NCI-H82 (cell line): ENCODE results near the gene ARAP2.

Experiments
- DNase-seq: peaks from one replicate; lab custom pipeline; 2025; lab: John Stamatoyannopoulos, UW

The ARAP2 gene

GRCh38 chr4:36180206-36180605 is 64.1 kb downstream of the ARAP2 start:
- no peak for DNase-seq

DNA sequence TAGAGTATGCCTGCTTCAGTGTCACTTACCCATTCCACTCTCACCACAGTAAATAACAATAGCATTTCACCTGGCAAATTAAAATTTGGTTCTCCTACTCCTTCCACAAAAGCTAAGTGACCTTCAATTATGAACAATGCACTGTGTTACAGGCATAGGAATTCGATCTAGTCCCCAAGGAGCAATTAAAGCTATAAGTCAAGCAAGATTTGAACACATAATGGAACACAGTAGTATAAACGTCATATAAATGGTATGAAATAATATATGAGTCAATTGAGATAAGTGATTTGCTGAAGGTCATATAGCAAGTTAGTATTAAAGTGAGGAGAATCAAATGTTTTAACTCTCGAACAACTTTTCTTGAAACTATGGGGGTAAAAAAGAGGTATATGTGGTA is 65.8 kb downstream of the ARAP2 start:
- DNase-seq: no peak

- DNase-seq: no peak
These were observed 66.4 kb downstream of the ARAP2 start for GRCh38 chr4:36177946-36178345.

GRCh38 chr4:36174570-36174969 is 69.7 kb downstream of the ARAP2 start:
- no peak for DNase-seq

GRCh38 chr4:36173905-36174304 is 70.4 kb downstream of the ARAP2 start:
- no peak for DNase-seq

DNA sequence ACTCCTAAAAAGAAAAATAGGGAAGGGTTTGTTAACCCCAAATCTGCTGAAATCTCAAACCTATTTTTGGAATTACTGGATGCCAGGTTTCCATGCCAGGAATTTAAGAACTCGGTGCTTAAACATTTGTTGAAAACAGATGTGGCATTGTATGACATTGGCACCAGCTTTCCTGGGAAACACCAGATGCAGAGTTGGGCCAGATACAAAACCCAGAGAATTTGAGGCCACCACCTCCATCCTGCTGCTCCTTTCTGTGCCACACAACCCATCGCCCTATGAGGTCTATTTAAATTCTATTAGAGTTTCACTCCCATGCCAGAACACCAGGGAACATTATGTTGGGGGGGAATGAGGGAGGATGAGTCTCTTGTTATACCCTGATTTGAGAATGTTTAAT is 71.7 kb downstream of the ARAP2 start:
- DNase-seq: no peak

GRCh38 chr4:36168127-36168878 is 76.0 kb downstream of the ARAP2 start:
- no peak for DNase-seq

GRCh38 chr4:36165631-36166005 is 78.7 kb downstream of the ARAP2 start:
- DNase-seq: no peak

DNA sequence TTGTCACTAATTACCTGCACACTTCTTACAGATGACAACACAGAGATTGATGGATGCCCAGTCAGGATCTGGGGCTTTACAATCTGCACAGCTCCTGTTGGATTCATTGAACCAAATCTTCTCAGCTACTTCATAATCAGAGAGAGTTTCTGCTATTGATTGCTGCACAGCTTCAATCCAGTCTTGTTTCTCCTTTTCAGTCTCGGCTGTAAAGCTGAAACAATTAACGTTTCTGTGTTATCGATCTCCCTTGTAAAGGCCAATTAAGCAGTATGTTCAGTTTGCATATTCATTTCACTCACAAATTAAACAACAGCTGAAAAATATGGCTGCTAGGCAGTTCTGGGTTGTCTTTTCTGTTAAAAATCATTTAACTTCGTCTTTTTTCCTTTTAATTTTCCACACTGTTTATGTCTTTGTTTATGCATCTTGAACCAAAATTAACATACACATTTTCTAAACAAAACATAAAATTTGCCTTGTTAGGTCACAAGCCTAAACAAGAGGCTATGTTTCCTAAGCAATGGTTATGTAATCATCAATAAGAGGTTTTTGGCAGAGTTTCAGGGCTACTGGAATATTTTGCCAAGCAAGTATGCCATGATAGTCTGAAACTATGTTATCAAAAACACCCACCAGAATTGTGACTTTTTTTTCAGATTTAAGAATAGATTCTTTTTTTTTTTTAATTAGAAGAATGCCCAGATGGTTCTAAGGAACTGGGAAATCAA is 79.2 kb downstream of the ARAP2 start:
- no peak for DNase-seq

DNA sequence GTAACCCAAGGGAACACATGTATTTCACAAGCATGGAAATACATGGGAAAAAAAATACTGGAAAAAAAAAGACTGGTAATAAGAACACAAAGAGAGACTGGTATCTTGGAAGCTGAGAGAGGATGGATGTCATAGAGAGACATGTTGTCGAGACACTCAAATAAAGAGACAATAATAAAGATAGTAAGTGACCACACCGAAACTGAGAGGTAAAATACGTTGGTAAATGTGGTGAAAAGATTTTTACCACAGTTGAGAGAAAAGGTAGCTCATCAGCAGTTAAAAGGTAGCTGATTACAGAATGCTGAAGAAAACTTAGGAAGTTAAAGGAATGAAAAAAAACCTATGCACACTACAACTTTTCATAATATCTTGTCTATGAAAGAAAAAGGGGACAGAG is 81.1 kb downstream of the ARAP2 start:
- no peak for DNase-seq

DNA sequence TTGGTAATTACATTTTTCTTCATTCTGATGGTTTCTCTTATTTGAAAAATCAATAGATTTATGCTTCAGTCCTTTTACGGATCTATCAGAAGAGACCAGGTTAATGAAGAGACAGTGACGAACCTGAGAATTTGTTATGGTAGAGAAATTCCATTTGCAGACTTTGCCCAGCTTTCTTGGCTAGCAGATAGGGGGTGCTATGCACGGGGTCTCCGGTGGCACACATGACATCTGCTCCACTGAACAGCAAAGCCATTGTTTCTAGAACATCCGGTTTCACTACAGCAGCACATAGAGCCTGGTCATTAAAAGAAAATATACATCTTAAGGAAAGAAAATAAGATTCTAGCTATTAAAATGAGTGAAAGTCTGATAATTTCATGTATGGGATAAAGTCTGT is 85.1 kb downstream of the ARAP2 start:
- peak; percentile 11 for DNase-seq

DNA sequence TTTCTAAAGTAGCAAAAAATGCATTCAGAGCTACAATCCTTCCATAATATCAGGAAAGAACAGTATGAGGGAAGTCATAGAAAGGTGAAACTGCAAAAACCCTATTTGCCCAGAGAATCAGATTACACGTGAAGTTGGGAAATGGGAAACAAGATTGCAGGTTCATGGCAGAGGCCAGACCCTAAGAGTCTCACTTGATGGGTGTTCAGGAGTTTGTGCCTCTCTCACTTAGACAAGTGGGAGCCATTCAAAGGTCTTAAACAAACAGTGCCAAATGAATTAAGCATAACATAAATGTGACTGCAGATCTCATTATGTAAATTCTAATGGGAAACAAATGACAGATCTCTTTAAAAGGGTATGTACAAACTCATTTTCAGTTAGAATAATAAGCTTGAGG is 91.6 kb downstream of the ARAP2 start:
- no peak for DNase-seq

DNA sequence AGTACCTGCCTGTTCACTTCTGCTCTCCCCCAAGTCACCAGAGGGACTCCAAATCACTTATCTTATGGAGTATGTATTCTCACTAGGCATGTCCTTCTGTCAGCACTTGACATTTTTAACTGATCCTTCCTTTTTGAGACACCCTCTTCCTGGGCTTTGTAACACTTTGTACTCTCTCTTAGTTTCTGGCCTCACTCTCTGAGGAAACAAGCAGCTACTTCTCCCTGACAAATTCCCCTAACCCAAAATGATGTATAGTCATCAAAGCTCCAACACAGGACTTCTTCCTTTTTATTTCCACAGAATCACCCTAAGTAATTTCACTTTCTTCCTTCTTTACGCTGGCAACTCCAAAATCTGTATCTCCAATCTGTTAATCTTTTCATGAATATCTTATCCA is 101.8 kb downstream of the ARAP2 start:
- DNase-seq: no peak

DNA sequence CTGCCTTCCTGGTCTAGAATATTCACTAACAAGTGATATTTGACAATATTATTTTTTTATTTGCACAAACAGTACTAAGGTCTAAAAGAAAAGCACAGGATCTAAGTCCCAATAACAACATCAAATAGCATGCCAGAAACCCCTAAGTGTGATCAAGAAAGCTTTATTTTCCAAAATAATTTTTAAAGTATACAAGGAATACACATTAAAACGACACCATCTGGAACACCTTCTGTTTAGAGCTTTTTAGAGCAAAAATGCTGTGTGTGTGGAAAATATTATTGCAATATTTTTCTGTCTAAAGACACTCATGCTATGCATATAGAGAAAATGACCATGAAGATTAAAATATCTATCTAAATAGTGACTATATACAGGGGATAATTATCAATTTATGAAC is 103.1 kb downstream of the ARAP2 start:
- no peak for DNase-seq

- no peak for DNase-seq
These were observed 103.9 kb downstream of the ARAP2 start for GRCh38 chr4:36140421-36140820.

GRCh38 chr4:36138220-36138619 is 106.1 kb downstream of the ARAP2 start:
- no peak for DNase-seq

DNA sequence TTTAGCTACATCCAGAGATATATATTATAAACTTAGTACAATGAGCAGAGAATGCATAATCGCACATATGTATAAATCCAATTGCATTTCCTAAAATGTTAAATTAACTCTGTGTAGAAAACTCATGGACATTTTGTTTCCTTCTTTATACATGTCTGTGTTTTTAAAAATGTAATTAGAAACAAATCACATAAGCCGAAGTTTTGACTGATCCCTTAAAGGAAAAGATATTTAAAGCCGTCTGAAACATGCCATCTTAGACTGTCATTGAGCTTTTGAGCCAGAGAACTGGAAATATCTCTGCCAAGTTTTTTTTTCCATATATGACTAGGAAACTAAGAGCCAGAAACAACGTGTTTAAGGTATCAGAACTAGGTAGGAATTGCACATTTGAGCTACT is 107.0 kb downstream of the ARAP2 start:
- no peak for DNase-seq

- no peak for DNase-seq
These were observed 110.7 kb downstream of the ARAP2 start for GRCh38 chr4:36133658-36134057.

DNA sequence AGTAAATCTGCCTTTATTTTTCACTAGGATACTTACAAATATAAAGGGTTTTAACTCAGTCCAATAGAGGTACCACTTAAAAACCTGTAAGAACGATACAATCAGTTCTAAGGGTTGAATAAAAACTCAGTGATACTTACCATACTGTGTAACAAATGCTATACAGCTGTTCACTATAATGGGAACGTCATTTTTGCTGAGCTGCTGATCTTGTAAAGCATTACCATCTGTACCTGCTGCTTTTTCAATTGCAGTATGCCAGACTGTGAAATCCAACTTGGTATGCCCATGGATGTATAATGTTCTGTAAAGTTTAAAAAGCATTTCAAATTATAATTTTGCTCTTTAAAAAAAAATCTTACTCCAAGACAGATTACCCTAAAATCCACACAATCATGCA is 111.2 kb downstream of the ARAP2 start:
- peak; percentile 5 for DNase-seq

- no peak for DNase-seq
These were observed 113.7 kb downstream of the ARAP2 start for GRCh38 chr4:36130641-36131040.

DNA sequence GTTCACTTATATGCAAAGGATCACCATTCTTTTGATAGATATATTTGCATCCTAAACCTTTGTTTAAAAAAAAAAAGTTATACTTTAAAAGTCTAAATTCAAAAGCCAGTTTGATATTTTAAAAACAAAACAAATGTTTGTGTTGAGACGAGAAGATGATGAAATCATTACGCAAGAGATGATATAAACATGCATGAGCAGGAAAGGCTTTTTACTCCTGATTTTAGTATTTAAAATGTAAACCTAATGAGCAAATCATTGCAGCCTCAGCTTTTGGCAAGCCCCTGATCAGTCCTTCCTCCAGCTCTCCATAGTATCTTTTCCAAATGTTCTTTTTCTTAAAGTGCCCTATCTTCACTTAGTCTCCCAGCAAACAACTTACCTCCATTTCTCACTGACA is 115.6 kb downstream of the ARAP2 start:
- no peak for DNase-seq

DNA sequence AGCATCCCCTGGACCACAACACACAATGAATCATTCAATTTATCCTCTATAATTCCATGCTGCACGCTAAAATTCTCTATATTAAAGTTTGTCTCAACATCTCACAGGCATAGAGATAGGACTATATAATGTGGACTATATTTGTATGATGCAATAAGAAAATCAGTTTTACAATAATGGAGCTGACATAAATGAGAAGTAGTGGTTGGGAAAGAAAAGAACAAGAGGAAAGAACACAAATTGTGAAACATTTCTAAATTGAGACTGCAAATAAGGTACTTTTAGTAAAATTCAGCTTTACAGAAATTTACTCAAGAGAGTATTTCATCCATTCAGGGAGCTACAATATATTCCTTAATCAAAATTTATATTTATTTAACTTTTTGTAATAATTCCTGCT is 120.4 kb downstream of the ARAP2 start:
- DNase-seq: no peak

- DNase-seq: no peak
These were observed 129.0 kb downstream of the ARAP2 start for GRCh38 chr4:36115312-36115711.

DNA sequence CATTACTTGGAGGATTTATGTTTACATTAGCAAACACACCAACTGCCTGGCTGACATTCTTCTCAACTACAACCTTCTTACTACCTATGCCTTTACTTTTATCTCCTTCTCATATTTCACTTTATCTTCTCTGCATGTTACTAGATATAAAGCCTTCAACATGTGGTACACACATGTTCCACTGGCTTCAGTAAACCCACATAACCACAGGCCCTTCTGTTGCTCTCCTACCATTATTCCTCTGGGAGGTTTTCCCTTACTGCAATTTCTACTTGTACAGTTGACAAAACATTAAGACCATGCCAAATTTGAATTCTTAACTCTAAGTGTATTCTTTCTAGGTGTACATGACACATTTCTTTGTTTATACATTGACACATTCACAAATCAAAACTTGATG is 133.1 kb downstream of the ARAP2 start:
- no peak for DNase-seq
